DMS79 (cell line): ENCODE results near the gene FGF9.
A peak's percentile ranks its signal among the peaks of the same experiment; 100 is the strongest.

Experiments used
- DNase-seq: peaks from one replicate; lab custom pipeline; 2025; lab: John Stamatoyannopoulos, UW

FGF9 gene

GRCh38 chr13:21710163-21710562 lies 39.3 kb downstream of the FGF9 start:
- no peak for DNase-seq

DNA sequence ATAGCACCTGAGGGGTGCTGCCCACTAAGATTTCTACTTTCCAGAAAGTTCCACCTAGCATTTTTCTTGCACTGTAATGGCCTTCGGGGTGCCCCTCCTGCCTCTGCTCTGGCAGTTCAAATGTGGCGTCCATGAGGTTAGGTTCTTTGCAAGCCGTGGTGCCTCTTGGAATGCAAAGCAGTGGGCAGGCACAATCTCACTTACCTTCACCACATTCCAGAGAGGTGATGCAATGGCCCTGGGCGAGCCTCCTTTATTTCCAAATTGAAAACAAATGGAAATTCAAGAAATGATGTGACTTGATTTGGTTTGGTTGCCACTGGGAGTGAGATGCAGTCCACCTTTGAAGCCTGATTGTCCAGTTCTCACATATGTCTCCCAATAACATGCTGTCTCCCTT lies 46.9 kb downstream of the FGF9 start:
- no peak for DNase-seq

- peak; percentile 8 for DNase-seq
Observed at GRCh38 chr13:21719463-21719862, 48.6 kb downstream of the FGF9 start.

- DNase-seq: no peak
Observed at GRCh38 chr13:21723807-21724505, 53.1 kb downstream of the FGF9 start.

DNA sequence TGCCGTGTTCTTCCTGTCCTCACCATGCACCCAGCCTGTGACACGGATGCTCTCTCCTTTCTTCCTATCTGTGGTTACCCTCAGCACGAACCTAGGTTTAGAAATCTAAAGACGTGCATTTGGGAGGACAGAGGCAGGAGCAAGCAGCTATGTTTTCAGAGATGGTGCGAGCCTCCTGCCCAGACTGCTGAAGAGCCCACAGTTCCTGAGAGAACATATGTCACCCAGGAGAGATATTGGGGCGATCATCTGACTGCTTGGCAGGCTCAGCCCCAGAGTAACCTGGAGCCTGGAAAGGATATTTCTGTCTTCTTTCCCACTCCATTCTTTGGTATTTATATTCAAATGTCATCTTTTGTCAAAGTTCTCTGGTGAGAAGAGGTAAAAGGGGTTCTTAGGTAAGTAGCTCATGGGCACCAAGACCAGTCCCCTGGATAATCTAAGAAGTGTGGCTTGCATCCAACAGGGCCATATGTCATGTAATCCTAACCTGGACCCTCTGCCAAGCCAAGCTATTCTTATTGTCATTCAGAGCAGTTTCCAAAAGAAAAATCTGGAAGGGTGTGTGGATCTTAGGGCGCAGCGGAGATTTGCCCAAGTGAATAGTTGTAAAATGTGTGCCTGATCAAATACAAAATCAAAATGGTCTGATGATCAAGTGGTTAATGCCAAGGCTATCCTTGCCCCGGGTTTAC lies 59.5 kb downstream of the FGF9 start:
- no peak for DNase-seq

DNA sequence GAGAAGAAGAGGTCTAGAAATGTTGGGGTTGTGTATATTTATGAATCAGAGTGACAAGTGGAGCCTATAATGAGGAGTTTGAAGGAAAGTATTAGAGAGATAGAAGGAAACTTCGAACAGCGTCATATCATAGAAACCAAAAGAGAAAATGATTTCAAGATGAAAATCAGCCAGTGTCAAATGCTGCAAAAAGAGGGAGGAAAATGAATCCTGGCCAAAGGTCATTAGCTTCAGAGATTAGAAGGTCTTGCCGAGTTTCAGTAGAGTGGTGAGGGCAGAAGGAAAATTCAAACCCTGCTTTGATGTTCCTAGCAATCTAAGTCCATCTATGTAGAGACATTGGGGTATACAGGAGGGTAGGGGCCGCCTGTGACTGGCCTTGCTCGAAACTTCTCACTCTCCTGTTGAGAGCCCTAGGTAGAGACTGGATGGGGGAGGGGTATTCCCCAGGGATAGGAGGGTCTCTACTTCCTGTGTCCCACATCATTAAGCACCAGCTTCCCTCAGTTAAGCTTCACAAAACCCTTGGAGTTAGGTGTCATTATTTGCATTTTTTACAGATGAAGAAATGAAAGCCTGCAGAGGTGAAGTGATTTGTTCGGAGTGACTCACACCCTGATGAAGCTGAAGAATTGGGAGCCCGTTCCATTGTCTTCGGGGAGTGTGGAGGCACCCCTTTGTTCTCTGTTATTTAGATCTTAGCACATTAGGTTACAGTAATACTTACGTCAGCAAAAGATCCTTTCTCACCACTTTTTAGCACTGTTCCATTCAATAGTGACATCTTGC lies 62.8 kb downstream of the FGF9 start:
- DNase-seq: no peak

DNA sequence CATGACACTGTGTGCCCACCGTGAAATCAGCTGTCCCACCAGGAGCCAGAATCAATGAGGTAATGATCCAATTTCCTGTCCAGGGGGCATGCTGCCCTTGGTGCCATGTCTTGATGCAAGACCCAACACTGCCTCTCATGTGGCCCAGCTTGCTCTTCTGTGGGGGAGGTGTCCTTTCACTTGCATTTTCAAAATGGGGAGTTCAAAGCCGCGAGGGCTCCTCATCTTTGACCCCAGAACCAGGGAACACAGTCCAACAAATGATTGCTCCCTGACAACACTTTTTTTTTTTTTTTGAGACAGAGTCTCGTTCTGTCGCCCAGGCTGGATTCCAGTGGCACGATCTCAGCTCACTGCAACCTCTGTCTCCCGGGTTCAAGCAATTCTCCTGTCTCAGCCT lies 64.1 kb downstream of the FGF9 start:
- no peak for DNase-seq

- no peak for DNase-seq
Observed at GRCh38 chr13:21735701-21736401, 65.0 kb downstream of the FGF9 start.

DNA sequence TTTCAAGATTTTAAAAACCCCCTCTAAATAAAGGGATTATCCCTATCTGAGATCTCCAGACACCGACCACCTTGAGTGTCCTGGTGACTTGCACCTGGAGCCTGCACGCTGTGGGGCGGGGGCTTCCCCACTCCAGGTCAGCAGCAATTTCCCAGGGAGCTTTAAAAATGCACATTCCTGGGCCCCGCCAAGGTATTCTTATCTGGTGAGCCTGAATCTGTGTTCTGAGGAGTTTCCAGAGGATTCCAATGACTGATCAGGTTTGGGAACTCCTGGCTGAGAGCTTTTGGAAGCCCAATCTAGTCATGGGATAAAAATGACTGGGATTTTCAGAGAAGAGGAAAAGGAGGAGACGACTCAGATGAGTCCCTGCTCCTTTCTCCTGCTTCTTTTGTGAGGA lies 66.1 kb downstream of the FGF9 start:
- no peak for DNase-seq

DNA sequence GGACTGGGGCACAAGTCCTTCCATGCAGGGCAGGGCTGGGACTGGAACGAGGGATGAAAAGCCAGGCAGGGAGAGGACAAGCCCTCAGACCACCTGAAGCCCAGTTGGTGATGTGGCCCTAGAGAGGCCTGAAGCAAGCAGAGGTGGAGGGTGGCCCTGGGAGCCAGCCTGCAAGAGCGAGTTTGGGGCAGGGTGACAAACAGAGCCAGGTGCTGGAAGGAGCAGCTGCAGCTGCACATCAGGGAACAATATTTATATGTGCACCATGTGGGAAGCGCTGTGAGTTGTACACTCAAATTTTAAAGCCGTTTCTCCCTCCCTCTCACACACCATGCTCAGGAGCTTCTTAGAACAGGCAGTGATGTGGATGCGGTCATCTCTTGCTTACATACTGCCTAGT lies 67.8 kb downstream of the FGF9 start:
- DNase-seq: no peak

DNA sequence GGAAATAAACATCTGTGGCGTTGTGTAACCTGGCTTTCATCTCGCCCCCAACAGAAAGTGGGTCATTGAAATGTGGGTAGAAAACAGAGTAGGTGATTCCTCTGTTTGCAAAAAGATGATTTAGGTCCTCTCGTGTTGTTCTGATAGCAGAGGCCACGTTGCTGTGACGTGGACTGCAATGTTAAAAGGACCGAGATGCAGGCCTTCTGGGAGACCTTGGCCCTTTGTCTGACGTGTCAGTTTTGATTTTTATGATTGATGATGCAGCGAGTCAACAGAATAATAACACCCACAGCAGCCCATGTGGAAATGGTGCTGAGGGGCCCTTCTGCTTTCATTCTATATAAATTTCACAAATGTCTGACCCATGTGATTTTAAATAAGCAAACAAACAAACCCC lies 68.9 kb downstream of the FGF9 start:
- DNase-seq: no peak

- DNase-seq: no peak
Observed at GRCh38 chr13:21741396-21741979, 70.6 kb downstream of the FGF9 start.

GRCh38 chr13:21742096-21742495 lies 71.2 kb downstream of the FGF9 start:
- no peak for DNase-seq

GRCh38 chr13:21744149-21744548 lies 73.3 kb downstream of the FGF9 start:
- DNase-seq: no peak

DNA sequence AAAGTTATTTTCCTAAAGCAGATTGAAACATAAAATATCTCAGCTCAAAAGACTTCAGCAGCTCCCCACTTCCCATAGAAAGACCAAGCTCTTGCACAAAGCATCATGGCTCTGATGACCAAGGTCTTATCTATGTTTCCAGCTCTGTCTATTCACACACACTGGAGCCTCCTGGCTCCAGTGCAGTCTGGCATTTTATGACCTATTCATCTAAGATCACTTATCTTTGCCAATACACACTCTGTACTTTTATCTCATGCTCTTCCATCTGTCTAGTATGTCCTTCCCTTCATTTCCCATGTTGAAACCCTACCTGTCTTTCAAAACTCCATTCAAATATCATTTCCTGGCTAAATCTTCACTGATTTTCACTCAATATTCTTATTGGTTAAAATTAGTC lies 74.4 kb downstream of the FGF9 start:
- no peak for DNase-seq

- DNase-seq: no peak
Observed at GRCh38 chr13:21747456-21747855, 76.6 kb downstream of the FGF9 start.

GRCh38 chr13:21748166-21748565 lies 77.3 kb downstream of the FGF9 start:
- no peak for DNase-seq

- no peak for DNase-seq
Observed at GRCh38 chr13:21749410-21749809, 78.5 kb downstream of the FGF9 start.

GRCh38 chr13:21752501-21752900 lies 81.6 kb downstream of the FGF9 start:
- no peak for DNase-seq

GRCh38 chr13:21753117-21753729 lies 82.3 kb downstream of the FGF9 start:
- no peak for DNase-seq
